Peyer's patch (tissue), 4 donors: Measurements from ENCODE around the gene BMPR1A. TPM values are rescaled to one million over a fixed set of nuclear protein-coding genes. Genes with fewer than 3 reads are reported as not detected.

Experiments used
- DNase-seq, 3 donors: peaks; one replicate each; pipeline ENCODE4 v3.0.0-alpha.2; 2017 to 2019
- H3K27ac ChIP-seq, 4 donors: fragments of 200-600 bp; sonication (generic); one replicate each; pipeline ENCODE4 v1.5.1; 2016 to 2019
- H3K27me3 ChIP-seq, 2 donors: fragments of 200-600 bp; sonication (generic); one replicate each; pipeline ENCODE4 v1.5.1; 2019
- H3K36me3 ChIP-seq, 3 donors: fragments of 200-600 bp; sonication (generic); one replicate each; pipeline ENCODE4 v1.5.1; 2016 to 2019
- H3K4me1 ChIP-seq, 4 donors: fragments of 200-600 bp; sonication (generic); one replicate each; pipeline ENCODE4 v1.5.1; 2016 to 2019
- H3K4me3 ChIP-seq, 4 donors: fragments of 200-600 bp; sonication (generic); 1 replicate in 3 of 4; 2 replicates in 1 of 4; pipeline ENCODE4 v1.5.1; 2016 to 2019; ENCODE audit warnings: mild to moderate bottlenecking in 1 of 4
- H3K9me3 ChIP-seq, 4 donors: fragments of 200-600 bp; sonication (generic); one replicate each; pipeline ENCODE4 v1.5.1; 2016 to 2019; ENCODE audit warnings: mild to moderate bottlenecking in 1 of 4
- POLR2A ChIP-seq, 2 donors: fragments of 450-650 bp; IDR thresholded peaks; one replicate each; pipeline ENCODE4 v1.5.1; 2017; ENCODE audit warnings: antibody characterized with exemption in 2 of 2, mild to moderate bottlenecking in 2 of 2, moderate library complexity in 2 of 2
- total RNA-seq, 4 donors: library from RNA; depleted of rRNA; stranded (reverse); fragments of >200 nt; gene quantifications; one replicate each; pipeline ENCODE4 v1.1.0, GENCODE V29; 2016
- TF ChIP-seq, protein P1 (sequence below), 6 experiments: fragments of 450-650 bp in 4 of 6; fragments of 200-600 bp in 2 of 6; sonication (generic) in 1 of 6; IDR thresholded peaks; one replicate each; pipeline ENCODE4 v1.5.1; 2017 to 2019; ENCODE audit warnings: antibody characterized with exemption in 6 of 6, mild to moderate bottlenecking in 3 of 6, moderate library complexity in 1 of 6

Gene BMPR1A
- total RNA-seq, 4 donors from 2014 or later: 17.1 to 40.1 (median 24.9) TPM

DNA sequence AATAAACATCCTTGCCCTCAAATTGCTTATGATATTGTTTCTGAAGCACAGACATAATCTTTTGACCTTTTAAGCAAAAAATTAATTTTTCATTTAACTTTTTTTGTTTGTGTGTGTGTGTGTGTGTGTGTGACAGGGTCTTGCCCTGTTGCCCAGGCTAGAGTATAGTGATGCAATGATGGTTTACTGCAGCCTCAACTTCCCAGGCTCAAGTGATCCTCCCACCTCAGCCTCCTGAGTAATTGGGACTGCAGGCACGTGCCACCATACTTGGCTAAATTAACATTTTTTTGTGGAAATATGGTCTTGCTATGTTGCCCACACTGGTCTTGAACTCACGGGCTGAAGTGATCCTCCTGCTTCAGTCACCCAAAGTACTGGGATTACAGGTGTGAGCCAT is 68.9 kb downstream of the BMPR1A start:
- Histone ChIP-seq H3K27me3 (no peaks in the 10 kb centered on the region), H3K9me3 (no peaks in the 10 kb centered on the region), H3K4me3 (no peak overlapping the region), H3K36me3 (no peaks in the 10 kb centered on the region), H3K4me1 (peaks cover 0 to 16% (median 0%) of the 10 kb centered on the region in 4 donors), H3K27ac (no peak overlapping the region)
- TF ChIP-seq, protein P1, sequence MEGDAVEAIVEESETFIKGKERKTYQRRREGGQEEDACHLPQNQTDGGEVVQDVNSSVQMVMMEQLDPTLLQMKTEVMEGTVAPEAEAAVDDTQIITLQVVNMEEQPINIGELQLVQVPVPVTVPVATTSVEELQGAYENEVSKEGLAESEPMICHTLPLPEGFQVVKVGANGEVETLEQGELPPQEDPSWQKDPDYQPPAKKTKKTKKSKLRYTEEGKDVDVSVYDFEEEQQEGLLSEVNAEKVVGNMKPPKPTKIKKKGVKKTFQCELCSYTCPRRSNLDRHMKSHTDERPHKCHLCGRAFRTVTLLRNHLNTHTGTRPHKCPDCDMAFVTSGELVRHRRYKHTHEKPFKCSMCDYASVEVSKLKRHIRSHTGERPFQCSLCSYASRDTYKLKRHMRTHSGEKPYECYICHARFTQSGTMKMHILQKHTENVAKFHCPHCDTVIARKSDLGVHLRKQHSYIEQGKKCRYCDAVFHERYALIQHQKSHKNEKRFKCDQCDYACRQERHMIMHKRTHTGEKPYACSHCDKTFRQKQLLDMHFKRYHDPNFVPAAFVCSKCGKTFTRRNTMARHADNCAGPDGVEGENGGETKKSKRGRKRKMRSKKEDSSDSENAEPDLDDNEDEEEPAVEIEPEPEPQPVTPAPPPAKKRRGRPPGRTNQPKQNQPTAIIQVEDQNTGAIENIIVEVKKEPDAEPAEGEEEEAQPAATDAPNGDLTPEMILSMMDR (IDR thresholded peaks at IDR 0.05): no peak
- no peak for TF ChIP-seq POLR2A (IDR thresholded peaks at IDR 0.05)
- DNase-seq: no peak

DNA sequence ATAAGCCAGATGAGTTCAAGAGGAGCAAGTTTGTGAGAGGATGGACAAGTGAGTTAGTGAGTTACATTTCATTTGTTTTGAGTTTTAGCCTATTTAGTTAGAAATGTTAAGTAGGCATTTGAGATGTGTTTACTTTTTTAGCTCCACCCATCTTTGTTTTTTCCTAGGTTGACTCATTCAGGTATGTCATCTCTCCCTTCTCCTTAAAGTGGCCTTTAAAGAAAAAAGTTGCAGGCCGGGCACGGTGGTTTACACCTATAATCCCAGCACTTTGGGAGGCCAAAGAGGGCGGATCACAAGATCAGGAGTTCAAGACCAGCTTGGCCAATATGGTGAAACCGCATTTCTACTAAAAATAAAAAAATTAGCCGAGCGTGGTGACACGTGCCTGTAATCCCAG is 71.2 kb downstream of the BMPR1A start:
- H3K4me1 ChIP-seq: peaks cover 0 to 16% (median 0%) of the 10 kb centered on the region in 4 donors
- H3K36me3 ChIP-seq: no peaks in the 10 kb centered on the region
- H3K4me3 ChIP-seq: no peak overlapping the region
- DNase-seq: no peak
- no peaks in the 10 kb centered on the region for H3K27me3 ChIP-seq
- no peak overlapping the region for H3K27ac ChIP-seq
- no peaks in the 10 kb centered on the region for H3K9me3 ChIP-seq
- TF ChIP-seq, protein P1 (IDR thresholded peaks at IDR 0.05): no peak
- TF ChIP-seq POLR2A (IDR thresholded peaks at IDR 0.05): no peak

DNA sequence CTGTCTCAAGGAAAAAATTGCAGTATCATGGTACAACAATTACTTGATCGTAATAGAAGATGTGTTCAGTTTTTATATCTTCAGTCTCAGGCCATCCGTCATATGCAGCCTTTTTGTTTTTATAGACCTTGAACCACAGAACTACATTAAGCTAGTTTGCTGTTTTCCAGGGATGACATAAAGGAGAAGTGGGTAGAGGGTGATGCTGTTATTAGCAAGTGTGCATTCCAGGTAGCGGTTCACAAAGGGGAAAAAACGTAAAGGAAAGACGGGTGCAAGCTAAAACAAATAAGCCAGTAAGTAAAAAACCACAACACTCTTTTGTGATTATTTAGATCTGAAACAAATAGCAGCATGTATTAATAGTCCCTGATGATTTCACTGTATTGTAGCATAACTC is 71.7 kb downstream of the BMPR1A start:
- H3K27me3 ChIP-seq: no peaks in the 10 kb centered on the region
- H3K36me3 ChIP-seq: no peaks in the 10 kb centered on the region
- no peak overlapping the region for H3K27ac ChIP-seq

DNA sequence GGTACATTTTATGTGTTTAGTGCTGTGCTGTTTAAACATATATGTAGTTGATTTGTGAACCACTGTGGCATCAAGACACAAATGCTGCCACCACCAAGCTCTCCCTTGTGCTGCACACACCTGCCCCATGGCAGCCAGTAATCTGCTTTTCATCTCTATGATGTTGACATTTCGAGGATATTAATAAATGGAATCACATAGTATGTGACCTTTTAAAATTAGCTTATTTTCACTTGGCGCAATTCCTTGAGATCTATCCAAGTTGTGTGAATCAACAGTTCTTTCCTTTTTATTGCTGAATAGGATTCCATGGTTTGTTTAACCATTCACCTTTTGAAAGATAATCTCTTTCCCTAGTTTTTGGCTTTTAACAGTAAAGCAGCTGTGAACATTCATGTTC is 73.1 kb downstream of the BMPR1A start:
- Histone ChIP-seq H3K27me3 (no peaks in the 10 kb centered on the region), H3K9me3 (no peaks in the 10 kb centered on the region), H3K27ac (no peak overlapping the region), H3K36me3 (no peaks in the 10 kb centered on the region), H3K4me1 (peaks cover 0 to 9% (median 0%) of the 10 kb centered on the region in 4 donors), H3K4me3 (no peak overlapping the region)
- TF ChIP-seq, protein P1 (IDR thresholded peaks at IDR 0.05): no peak
- no peak for TF ChIP-seq POLR2A (IDR thresholded peaks at IDR 0.05)
- DNase-seq: no peak

More for the DNA sequence above, 71.7 kb downstream of the BMPR1A start:
- Histone ChIP-seq H3K4me1 (peaks cover 0 to 16% (median 0%) of the 10 kb centered on the region in 4 donors), H3K9me3 (no peaks in the 10 kb centered on the region), H3K4me3 (no peak overlapping the region)
- no peak for DNase-seq
- TF ChIP-seq POLR2A (IDR thresholded peaks at IDR 0.05): no peak
- TF ChIP-seq, protein P1 (IDR thresholded peaks at IDR 0.05): no peak

DNA sequence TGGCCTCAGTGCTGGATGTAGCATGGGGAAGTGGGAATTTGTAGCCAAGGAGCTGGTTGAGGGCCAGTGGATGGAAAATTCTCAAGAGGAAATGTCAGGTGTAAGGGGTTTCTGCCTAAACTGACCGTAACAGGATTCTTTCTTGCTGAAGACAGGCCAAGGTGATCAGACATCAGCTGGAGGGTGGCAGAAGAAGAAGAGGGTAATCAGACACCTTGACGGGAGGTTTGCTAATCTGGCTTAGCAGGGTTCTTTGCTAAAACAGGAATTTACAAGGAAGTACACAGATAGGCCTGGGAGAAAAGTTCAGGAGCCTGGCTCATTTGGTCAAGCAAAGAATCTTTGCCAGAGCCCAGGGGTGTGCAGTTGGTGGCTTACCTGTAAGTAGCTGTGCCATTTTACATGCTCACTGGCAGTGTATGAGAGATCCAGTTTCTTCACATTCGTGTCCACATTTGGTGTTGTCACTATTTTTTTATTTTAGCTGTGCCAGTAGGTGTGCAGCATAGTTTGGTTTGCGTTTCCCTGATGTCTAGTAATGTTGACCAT is 73.7 kb downstream of the BMPR1A start:
- Histone ChIP-seq H3K9me3 (no peaks in the 10 kb centered on the region), H3K36me3 (no peaks in the 10 kb centered on the region), H3K4me1 (peaks cover 0 to 9% (median 0%) of the 10 kb centered on the region in 4 donors), H3K4me3 (no peak overlapping the region), H3K27me3 (no peaks in the 10 kb centered on the region), H3K27ac (no peak overlapping the region)
- no peak for DNase-seq
- TF ChIP-seq, protein P1 (IDR thresholded peaks at IDR 0.05): no peak
- no peak for TF ChIP-seq POLR2A (IDR thresholded peaks at IDR 0.05)

DNA sequence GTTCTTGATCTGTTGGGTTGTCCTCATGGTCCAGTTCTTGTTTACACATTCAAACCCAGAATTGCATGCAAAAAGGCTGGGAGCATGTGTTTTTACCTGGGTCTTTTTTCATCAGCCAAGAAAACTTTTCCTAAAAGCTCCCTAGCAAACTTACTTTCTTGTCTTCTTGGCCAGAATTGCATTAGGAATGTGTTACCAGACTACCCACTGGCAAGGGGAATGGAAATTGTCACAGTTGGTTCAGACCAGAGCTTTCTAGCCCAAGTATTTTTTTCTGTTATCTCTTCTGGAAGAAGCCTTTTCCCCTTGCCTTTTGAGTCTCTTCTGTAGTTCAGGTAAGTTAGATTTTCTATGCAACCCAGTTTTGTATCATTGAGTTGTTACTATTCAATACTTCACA is 77.5 kb downstream of the BMPR1A start:
- H3K27me3 ChIP-seq: no peaks in the 10 kb centered on the region
- TF ChIP-seq, protein P1 (IDR thresholded peaks at IDR 0.05): no peak
- TF ChIP-seq POLR2A (IDR thresholded peaks at IDR 0.05): no peak
- H3K4me1 ChIP-seq: peaks cover 0 to 15% (median 0%) of the 10 kb centered on the region in 4 donors
- H3K36me3 ChIP-seq: no peaks in the 10 kb centered on the region
- H3K9me3 ChIP-seq: no peaks in the 10 kb centered on the region
- no peak overlapping the region for H3K4me3 ChIP-seq
- DNase-seq: no peak
- H3K27ac ChIP-seq: no peak overlapping the region
